Caco-2 (cell line): ENCODE results near the gene LOC101059915.
A peak's percentile ranks its signal among the peaks of the same experiment; 100 is the strongest.
"Not testable (repeated sequence)": the region's sequence is repeated elsewhere in the genome, so short reads cannot be mapped to it uniquely, and the experiment has no call there.

Experiments used
- BruUV-seq: library from RNA; stranded (reverse); fragments of 400-500 nt; replicated peaks from 2 replicates; lab custom pipeline; 2021; lab: Mats Ljungman, UMichigan
- CTCF ChIA-PET: fragments of 300-600 bp; sonication (Branson Sonifier 250); formaldehyde crosslinking; loops from one replicate; lab custom pipeline; 2022; ENCODE audit warnings: antibody characterized with exemption; lab: Charles Lee
- POLR2A ChIA-PET: fragments of 300-600 bp; sonication (Branson Sonifier 250); formaldehyde crosslinking; loops from one replicate; lab custom pipeline; 2022; ENCODE audit warnings: antibody characterized with exemption; lab: Charles Lee
- DNase-seq, 2 experiments: peaks; one replicate each; pipeline versions ENCODE4 v3.0.0 to v3.0.0-alpha.2; 2020 to 2022
- H3K27me3 ChIP-seq: replicated peaks from 2 replicates; pipeline ENCODE4 v1.6.0; 2011; ENCODE audit warnings: low read length; ENCODE audit not compliant: control insufficient read depth, insufficient read depth
- H3K36me3 ChIP-seq: 2 replicates; pipeline ENCODE4 v1.5.1; 2011; ENCODE audit warnings: low read length; ENCODE audit not compliant: control insufficient read depth, insufficient read depth
- H3K4me1 ChIP-seq: fragments of 250-450 bp; sonication (Bioruptor Pico); 2 replicates; pipeline ENCODE4 v1.5.1; 2020; ENCODE audit warnings: mild to moderate bottlenecking
- H3K4me3 ChIP-seq: 2 replicates; pipeline ENCODE4 v1.5.1; 2011; ENCODE audit warnings: low read depth, mild to moderate bottlenecking, control low read depth, low read length
- H3K9me3 ChIP-seq: fragments of 250-450 bp; sonication (Bioruptor Pico); 2 replicates; pipeline ENCODE4 v1.5.1; 2020; ENCODE audit warnings: mild to moderate bottlenecking, moderate library complexity
- H3K27ac Mint-ChIP-seq: one replicate; pipeline ENCODE4 v1.8.0; 2022; ENCODE audit warnings: mixed read lengths; ENCODE audit not compliant: unreplicated experiment
- H3K27me3 Mint-ChIP-seq: one replicate; pipeline ENCODE4 v1.8.0; 2022; ENCODE audit warnings: mixed read lengths; ENCODE audit not compliant: insufficient read depth, unreplicated experiment
- H3K36me3 Mint-ChIP-seq: one replicate; pipeline ENCODE4 v1.8.0; 2022; ENCODE audit warnings: mild to moderate bottlenecking, mixed read lengths; ENCODE audit not compliant: insufficient read depth, unreplicated experiment
- H3K4me1 Mint-ChIP-seq: one replicate; pipeline ENCODE4 v1.8.0; 2022; ENCODE audit warnings: low read depth, mixed read lengths; ENCODE audit not compliant: unreplicated experiment
- H3K4me3 Mint-ChIP-seq: one replicate; pipeline ENCODE4 v1.8.0; 2022; ENCODE audit warnings: mild to moderate bottlenecking, moderate library complexity, mixed read lengths; ENCODE audit not compliant: unreplicated experiment
- H3K9me3 Mint-ChIP-seq: one replicate; pipeline ENCODE4 v1.8.0; 2022; ENCODE audit warnings: mixed read lengths; ENCODE audit not compliant: unreplicated experiment
- CTCF ChIP-seq, 2 experiments: fragments of 200-600 bp in 1 of 2; IDR thresholded peaks; 1 replicate in 1 of 2; 2 replicates in 1 of 2; pipeline versions ENCODE4 v1.5.1 to v1.8.0; 2011 to 2022; ENCODE audit warnings: antibody characterized with exemption in 1 of 2, control low read depth in 1 of 2, inconsistent platforms in 1 of 2, low read depth in 1 of 2, low read length in 1 of 2, mild to moderate bottlenecking in 1 of 2, moderate library complexity in 1 of 2; ENCODE audit not compliant: insufficient read depth in 1 of 2, severe bottlenecking in 1 of 2, unreplicated experiment in 1 of 2
- intact Hi-C: fragments of 100-400 bp; cut with micrococcal nuclease; formaldehyde crosslinking; loops from one replicate; pipeline ENCODE4 v1.10.0; 2022; ENCODE audit not compliant: unreplicated experiment

The LOC101059915 gene

GRCh38 chrX:71668248-71668595 is 876 bp downstream of the LOC101059915 start:
- H3K27ac Mint-ChIP-seq: no peak overlapping the region
- CTCF ChIA-PET: no interaction called here
- no peaks in the 10 kb centered on the region for H3K9me3 Mint-ChIP-seq
- H3K4me1 Mint-ChIP-seq: no peaks in the 10 kb centered on the region
- no peaks in the 10 kb centered on the region for H3K9me3 ChIP-seq
- H3K4me1 ChIP-seq: no peaks in the 10 kb centered on the region
- POLR2A ChIA-PET: no interaction called here
- DNase-seq: no peak
- no peaks in the 10 kb centered on the region for H3K36me3 ChIP-seq
- no TSS peak for BruUV-seq
- no peak overlapping the region for H3K4me3 ChIP-seq
- H3K36me3 Mint-ChIP-seq: no peaks in the 10 kb centered on the region
- TF ChIP-seq CTCF (IDR thresholded peaks at IDR 0.05; ENCODE audit: insufficient read depth in 1 of 2, low read depth in 1 of 2, low read length in 1 of 2, severe bottlenecking in 1 of 2, unreplicated experiment in 1 of 2): no peak
- H3K27me3 ChIP-seq: no peaks in the 10 kb centered on the region; the same call in 1 of the 2 replicates
- intact Hi-C loops: no loop called here
- no peaks in the 10 kb centered on the region for H3K27me3 Mint-ChIP-seq
- no peak overlapping the region for H3K4me3 Mint-ChIP-seq

- POLR2A ChIA-PET: no interaction called here
- DNase-seq: no peak
- H3K4me1 ChIP-seq: no peaks in the 10 kb centered on the region
- Mint-ChIP-seq H3K27me3 (no peaks in the 10 kb centered on the region), H3K36me3 (no peaks in the 10 kb centered on the region), H3K4me1 (no peaks in the 10 kb centered on the region), H3K27ac (no peak overlapping the region), H3K4me3 (no peak overlapping the region), H3K9me3 (peaks cover 1% of the 10 kb centered on the region)
- H3K27me3 ChIP-seq: no peaks in the 10 kb centered on the region; the same call in 1 of the 2 replicates
- TF ChIP-seq CTCF (IDR thresholded peaks at IDR 0.05; ENCODE audit: insufficient read depth in 1 of 2, low read depth in 1 of 2, low read length in 1 of 2, severe bottlenecking in 1 of 2, unreplicated experiment in 1 of 2): no peak
- CTCF ChIA-PET: no interaction called here
- no peak overlapping the region for H3K4me3 ChIP-seq
- no peaks in the 10 kb centered on the region for H3K9me3 ChIP-seq
- BruUV-seq: no TSS peak
- intact Hi-C loops: no loop called here
- H3K36me3 ChIP-seq: no peaks in the 10 kb centered on the region
Observed at GRCh38 chrX:71669492-71669891, 2.1 kb downstream of the LOC101059915 start.

GRCh38 chrX:71669947-71670346 is 2.6 kb downstream of the LOC101059915 start:
- H3K4me3 Mint-ChIP-seq, H3K4me1 ChIP-seq, H3K9me3 ChIP-seq, POLR2A ChIA-PET, H3K4me1 Mint-ChIP-seq, H3K27me3 Mint-ChIP-seq, H3K27ac Mint-ChIP-seq, H3K36me3 ChIP-seq, H3K4me3 ChIP-seq, intact Hi-C loops, H3K9me3 Mint-ChIP-seq, H3K27me3 ChIP-seq, BruUV-seq, H3K36me3 Mint-ChIP-seq: not testable (repeated sequence)
- CTCF ChIA-PET: interaction anchor here (0.6 kb wide), 1 partner anchor 190 kb away, joined by 3 read pairs; no protein-coding TSS in a partner anchor
- peak in 1 of 2 experiments; percentile 25 for DNase-seq
- peak in 1 of 2 experiments; percentile 31 for TF ChIP-seq CTCF (IDR thresholded peaks at IDR 0.05; ENCODE audit: insufficient read depth in 1 of 2, low read depth in 1 of 2, low read length in 1 of 2, severe bottlenecking in 1 of 2, unreplicated experiment in 1 of 2)
